ENCODE data around the gene COL27A1. TPM values are rescaled to one million over a fixed set of nuclear protein-coding genes. Genes with fewer than 3 reads are reported as not detected.

The COL27A1 gene
- total and polyA plus RNA-seq, 2 donors (not counting 3 experiments of a cell fraction or from before 2014, with no cell fraction given) = 14.7 to 49.1 TPM

DNA sequence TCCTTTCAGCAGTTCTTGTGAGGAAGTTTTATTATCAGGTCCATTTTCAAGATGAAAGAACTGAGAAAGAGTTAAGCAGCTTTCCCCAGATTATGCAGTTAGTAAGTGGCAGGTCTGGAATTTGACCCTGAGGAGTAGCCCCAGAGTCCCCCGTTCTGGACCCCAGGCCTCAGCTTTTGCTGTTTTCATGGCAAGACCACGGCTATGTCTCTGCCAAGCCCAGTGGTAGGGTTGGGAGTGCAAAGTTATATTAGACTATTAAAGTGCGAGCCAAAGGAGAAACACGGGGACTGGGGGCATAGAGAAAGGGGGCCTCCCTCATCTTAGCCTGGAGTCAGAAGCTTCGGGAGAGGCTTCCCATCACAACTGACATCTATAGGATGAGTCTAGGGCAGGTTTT is 148.2 kb downstream of the COL27A1 start:
- no peak overlapping the region for H2AFZ ChIP-seq (ENCODE audit: low read depth, low read length)
- no peak overlapping the region for H3K4me2 ChIP-seq (ENCODE audit: insufficient read depth, low read length)
- no peaks in the 10 kb centered on the region for H3K9me3 ChIP-seq (replicated peaks; ENCODE audit: control insufficient read depth, insufficient read depth, low read length)
- DNase-seq (ENCODE audit: low read depth, low spot score) (no peak), FAIRE-seq (no peak)
- no TSS peak for BruUV-seq (replicated peaks)
- no peaks in the 10 kb centered on the region for H3K4me1 ChIP-seq (ENCODE audit: control insufficient read depth, extremely low read depth, insufficient read depth, low read length)
- no peaks in the 10 kb centered on the region for H3K79me2 ChIP-seq (ENCODE audit: control insufficient read depth, insufficient read depth, low read length)
- ChIA-PET CTCF (interaction anchor here (1.0 kb wide), 1 partner anchor 65 kb away, joined by 3 read pairs; no protein-coding TSS in a partner anchor), POLR2A (interaction anchor here (0.7 kb wide), 1 partner anchor 88 kb away, joined by 4 read pairs; no protein-coding TSS in a partner anchor)
- no peak overlapping the region for H3K9ac ChIP-seq (replicated peaks; ENCODE audit: extremely low read depth, insufficient read depth, low read length)
- dilution Hi-C loops (cut with MboI; ENCODE audit: extremely low pct_ligation_motif_present, low sequenced_read_pairs) = no loop called here
- H3K27me3 ChIP-seq (ENCODE audit: control insufficient read depth in 2 of 2, insufficient read depth in 2 of 2, low read length in 2 of 2) = no peaks in the 10 kb centered on the region
- no peak overlapping the region for H3K4me3 ChIP-seq (replicated peaks in 1 of 3; ENCODE audit: insufficient read depth in 1 of 3, low read depth in 1 of 3, low read length in 3 of 3)
- no peaks in the 10 kb centered on the region for H3K9me1 ChIP-seq (replicated peaks; ENCODE audit: control insufficient read depth, extremely low read depth, insufficient read depth, low read length)
- peaks cover 2 to 10% of the 10 kb centered on the region in 2 experiments for H3K36me3 ChIP-seq (ENCODE audit: control insufficient read depth in 2 of 2, extremely low read depth in 1 of 2, insufficient read depth in 2 of 2, low read length in 2 of 2)
- intact Hi-C loops (cut with micrococcal nuclease) = no loop called here
- TF ChIP-seq JUN (IDR thresholded peaks at IDR 0.05; ENCODE audit: borderline replicate concordance, insufficient read depth, insufficient read length, low read depth) (no peak), MYC (IDR thresholded peaks at IDR 0.05; ENCODE audit: low read depth, low read length) (no peak), EZH2 (IDR thresholded peaks at IDR 0.05; ENCODE audit: borderline replicate concordance, low read depth, low read length, severe bottlenecking) (no peak), POLR2A (IDR thresholded peaks at IDR 0.05; ENCODE audit: low read depth, low read length) (no peak), POLR2AphosphoS5 (IDR thresholded peaks at IDR 0.05; ENCODE audit: insufficient read depth, low read depth, low read length) (no peak), GATA2 (IDR thresholded peaks at IDR 0.05; ENCODE audit: insufficient read depth, insufficient read length, low read depth, low read length) (no peak), FOS (IDR thresholded peaks at IDR 0.05; ENCODE audit: borderline replicate concordance, insufficient read depth, low read length) (no peak)
- TF ChIP-seq, protein P1, sequence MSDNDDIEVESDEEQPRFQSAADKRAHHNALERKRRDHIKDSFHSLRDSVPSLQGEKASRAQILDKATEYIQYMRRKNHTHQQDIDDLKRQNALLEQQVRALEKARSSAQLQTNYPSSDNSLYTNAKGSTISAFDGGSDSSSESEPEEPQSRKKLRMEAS (IDR thresholded peaks at IDR 0.05; ENCODE audit: insufficient read depth, insufficient read length) = no peak
- TF ChIP-seq, protein P2, sequence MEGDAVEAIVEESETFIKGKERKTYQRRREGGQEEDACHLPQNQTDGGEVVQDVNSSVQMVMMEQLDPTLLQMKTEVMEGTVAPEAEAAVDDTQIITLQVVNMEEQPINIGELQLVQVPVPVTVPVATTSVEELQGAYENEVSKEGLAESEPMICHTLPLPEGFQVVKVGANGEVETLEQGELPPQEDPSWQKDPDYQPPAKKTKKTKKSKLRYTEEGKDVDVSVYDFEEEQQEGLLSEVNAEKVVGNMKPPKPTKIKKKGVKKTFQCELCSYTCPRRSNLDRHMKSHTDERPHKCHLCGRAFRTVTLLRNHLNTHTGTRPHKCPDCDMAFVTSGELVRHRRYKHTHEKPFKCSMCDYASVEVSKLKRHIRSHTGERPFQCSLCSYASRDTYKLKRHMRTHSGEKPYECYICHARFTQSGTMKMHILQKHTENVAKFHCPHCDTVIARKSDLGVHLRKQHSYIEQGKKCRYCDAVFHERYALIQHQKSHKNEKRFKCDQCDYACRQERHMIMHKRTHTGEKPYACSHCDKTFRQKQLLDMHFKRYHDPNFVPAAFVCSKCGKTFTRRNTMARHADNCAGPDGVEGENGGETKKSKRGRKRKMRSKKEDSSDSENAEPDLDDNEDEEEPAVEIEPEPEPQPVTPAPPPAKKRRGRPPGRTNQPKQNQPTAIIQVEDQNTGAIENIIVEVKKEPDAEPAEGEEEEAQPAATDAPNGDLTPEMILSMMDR (IDR thresholded peaks at IDR 0.05; ENCODE audit: extremely low read depth in 1 of 2, insufficient read depth in 1 of 2, low read depth in 1 of 2, low read length in 2 of 2) = no peak
- no peaks in the 10 kb centered on the region for H4K20me1 ChIP-seq (replicated peaks; ENCODE audit: control insufficient read depth, extremely low read depth, insufficient read depth, low read length)
- H3K27ac ChIP-seq (ENCODE audit: insufficient read depth, low read depth, low read length) = no peak overlapping the region

Measured in endothelial cell of umbilical vein (primary cell).